AG10803 (cell line): ENCODE measurements around the gene SMARCAD1.
"Not testable (repeated sequence)": the region's sequence is repeated elsewhere in the genome, so short reads cannot be mapped to it uniquely, and the experiment has no call there.

Experiments
- DNase-seq: peaks from one replicate; pipeline ENCODE4 v3.0.0; 2010; ENCODE audit warnings: low read depth
- H3K4me3 ChIP-seq: 2 replicates; pipeline ENCODE4 v1.5.1; 2011; ENCODE audit warnings: mild to moderate bottlenecking, low read length, control low read depth
- CTCF ChIP-seq: conservative IDR thresholded peaks from 2 replicates; pipeline ENCODE4 v1.5.1; 2011; ENCODE audit warnings: mild to moderate bottlenecking, low read length, control low read depth, inconsistent platforms

The SMARCAD1 gene

DNA sequence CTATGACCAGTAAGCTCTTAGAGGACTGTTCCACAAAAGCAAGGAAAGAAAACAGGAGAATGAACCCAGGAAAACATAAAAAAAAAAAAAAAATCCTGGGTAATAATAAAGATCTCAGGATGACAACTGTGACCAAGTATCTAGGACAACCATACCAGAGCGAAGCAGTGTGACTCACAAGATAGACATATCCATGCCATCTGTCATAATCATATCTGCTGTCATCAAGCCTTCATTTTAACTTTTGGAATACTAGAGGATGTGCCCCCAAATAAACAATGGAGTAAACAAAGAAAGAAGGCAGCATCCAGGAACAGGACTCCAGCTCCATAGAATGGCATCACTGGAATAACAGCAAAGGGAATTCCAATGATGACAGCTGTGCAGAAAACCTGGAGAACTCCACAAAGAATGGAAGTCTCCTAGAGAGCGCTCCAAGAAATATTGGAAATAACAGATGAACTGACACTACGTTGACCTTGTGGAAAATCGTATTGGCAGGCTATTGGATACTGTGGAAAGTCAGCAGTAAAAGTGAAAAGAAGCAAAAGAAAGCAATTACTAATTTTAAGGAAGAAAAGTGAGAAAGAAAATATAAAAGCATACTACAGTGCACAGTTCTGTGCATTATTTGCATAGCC is 99.7 kb downstream of the SMARCAD1 start:
- H3K4me3 ChIP-seq, result no peak overlapping the region
- DNase-seq, result no peak
- no peak for TF ChIP-seq CTCF

- H3K4me3 ChIP-seq, DNase-seq: not testable (repeated sequence)
Observed at GRCh38 chr4:94319927-94320326, 112.3 kb downstream of the SMARCAD1 start.

DNA sequence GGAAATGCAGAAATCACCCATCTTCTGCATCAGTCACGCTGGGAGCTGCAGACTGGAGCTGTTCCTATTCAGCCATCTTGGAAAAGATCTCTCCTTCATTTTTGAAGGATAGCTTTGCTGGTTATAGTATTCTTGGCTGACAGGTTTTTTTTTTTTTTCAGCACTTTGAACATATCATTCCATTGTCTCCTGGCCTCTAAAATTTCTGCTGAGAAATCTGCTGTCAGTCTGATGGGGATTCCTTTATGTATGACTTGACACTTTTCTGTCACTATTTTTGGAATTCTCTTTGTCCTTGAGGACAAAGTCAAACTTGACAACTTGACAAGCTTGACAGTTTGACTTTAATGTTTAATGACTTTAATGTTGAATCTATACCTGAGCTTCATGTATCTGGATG is 118.2 kb downstream of the SMARCAD1 start:
- no peak for DNase-seq
- no peak overlapping the region for H3K4me3 ChIP-seq
- no peak for TF ChIP-seq CTCF

DNA sequence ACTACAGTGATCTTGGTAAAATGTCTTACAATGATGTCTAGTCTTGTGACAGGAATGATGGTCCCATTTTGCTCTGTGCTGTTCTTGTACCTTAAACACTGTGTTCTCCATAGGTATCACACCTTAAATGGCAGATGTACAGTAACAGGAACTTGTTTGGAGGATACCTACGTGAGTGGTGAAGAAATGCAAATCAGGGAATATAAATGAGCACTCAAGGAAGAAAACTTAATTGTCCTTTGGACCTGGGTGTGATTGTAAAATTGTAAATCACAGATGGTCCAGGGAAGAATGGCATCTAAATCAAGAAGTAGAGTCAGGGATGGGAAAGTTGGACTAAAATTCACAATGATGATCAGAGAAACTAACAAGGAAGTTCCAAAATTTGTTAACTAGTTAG is 122.3 kb downstream of the SMARCAD1 start:
- no peak for DNase-seq
- no peak overlapping the region for H3K4me3 ChIP-seq
- no peak for TF ChIP-seq CTCF

DNA sequence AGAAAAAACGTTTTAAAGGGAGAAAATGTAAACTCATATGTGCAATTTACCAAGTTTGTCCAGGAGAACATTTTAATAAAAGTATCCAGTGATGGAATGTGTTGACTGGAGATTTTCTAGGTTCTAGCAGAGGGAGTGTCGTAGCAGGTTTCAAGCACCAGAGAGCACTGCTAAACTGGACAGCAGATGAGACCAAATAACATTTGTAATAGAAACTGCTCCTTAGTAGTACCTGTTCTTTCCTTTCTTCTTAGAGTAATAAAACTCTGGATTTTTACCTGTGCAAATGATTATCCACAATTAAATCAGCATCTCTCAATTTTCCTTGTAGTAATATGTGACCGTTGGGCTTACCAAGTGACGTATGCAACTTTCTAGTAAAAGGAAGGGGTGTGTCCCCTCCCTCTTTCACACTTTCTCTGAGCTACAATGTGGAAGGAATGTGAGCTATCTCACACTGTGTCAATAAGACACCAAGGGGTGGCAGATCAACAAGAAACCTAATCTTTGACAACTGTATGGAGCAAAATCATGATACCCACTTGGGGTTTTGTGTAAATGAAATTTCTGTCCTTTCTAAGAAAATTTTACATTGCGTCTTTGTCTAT is 125.4 kb downstream of the SMARCAD1 start:
- DNase-seq, result no peak
- H3K4me3 ChIP-seq, result no peak overlapping the region
- TF ChIP-seq CTCF, result no peak

- H3K4me3 ChIP-seq, result no peak overlapping the region
- no peak for TF ChIP-seq CTCF
- DNase-seq, result no peak
Observed at GRCh38 chr4:94333866-94334265, 126.2 kb downstream of the SMARCAD1 start.

DNA sequence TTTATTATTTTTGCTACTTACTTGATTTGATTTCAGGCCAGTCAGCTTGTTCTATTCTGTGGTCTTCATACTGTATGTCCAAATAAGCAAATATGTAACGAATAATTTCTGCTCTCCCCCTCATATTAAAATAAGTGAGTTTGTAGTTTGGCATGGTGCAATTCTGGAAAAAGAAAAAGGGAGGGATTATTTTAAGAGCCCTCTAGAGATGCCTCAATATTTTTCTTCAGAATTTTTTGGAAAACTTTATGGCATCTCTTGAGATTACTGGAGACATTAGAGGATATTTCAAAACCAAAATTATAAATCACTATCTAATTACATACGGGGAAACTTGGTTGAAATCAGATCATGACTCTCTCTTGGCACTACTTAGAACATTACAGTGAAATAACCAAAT is 126.8 kb downstream of the SMARCAD1 start:
- no peak for TF ChIP-seq CTCF
- no peak for DNase-seq
- H3K4me3 ChIP-seq, result no peak overlapping the region
